HG02884 (cell line): ENCODE results near the gene SHKBP1.
"Not testable (repeated sequence)": the region's sequence is repeated elsewhere in the genome, so short reads cannot be mapped to it uniquely, and the experiment has no call there.

Experiments used
- ATAC-seq: cut with Tn5 transposase; IDR thresholded peaks from one replicate; pipeline ENCODE4 v1.9.1; 2021; ENCODE audit warnings: mild to moderate bottlenecking, moderate library complexity; ENCODE audit not compliant: unreplicated experiment

SHKBP1 gene

DNA sequence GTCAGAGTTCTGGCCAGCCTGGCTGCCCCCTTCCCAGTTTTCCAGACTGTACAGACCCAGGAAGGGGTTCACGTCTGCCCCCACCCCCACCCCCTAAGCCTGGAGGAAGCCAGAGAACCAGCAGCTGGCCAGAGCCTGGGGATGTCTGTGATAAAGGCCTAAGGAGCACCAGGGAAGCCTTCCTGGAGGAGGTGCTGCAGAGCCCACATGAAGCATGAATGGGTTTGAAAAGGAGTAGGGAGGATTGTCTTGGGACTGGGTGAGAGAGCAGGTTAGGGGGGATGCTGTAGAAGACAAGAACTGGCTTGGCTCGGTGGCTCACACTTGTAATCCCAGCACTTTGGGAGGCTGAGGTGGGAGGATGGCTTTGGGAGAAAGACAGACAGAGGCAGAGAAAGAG is 5.8 kb downstream of the SHKBP1 start:
- ATAC-seq = no peak

DNA sequence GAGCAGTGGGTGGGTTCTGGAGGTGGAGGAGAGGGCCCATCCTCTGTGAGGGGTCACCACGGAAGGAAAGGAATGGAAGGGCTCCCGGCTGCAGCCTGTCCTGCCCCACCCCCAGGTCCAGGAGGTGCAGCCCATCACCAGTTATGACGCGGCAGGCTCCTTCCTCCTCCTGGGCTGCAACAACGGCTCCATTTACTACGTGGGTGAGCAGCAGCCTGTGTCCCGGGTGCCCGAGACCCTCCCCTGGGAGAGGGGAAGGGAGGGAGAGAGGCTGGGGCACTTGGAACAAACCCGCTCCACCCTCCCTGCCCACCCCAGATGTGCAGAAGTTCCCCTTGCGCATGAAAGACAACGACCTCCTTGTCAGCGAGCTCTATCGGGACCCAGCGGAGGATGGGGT is 6.6 kb downstream of the SHKBP1 start:
- ATAC-seq = no peak

DNA sequence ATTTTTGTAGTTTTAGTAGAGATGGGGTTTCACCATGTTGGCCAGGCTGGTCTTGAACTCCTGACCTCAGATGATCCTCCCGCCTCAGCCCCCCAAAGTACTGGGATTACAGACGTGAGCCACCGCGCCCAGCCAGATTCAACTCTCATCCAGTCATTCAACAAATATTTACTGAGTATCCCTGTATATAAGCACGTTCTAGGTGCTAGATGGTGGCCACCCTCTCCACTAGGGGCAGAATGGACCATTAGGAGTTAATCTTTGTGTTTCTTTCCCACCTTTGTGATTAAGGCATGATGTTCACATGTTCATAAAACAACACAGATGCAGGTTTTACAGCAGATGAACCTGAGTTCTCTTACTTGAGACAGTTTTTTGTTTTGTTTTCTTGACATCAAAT is 7.3 kb downstream of the SHKBP1 start:
- ATAC-seq = no peak

DNA sequence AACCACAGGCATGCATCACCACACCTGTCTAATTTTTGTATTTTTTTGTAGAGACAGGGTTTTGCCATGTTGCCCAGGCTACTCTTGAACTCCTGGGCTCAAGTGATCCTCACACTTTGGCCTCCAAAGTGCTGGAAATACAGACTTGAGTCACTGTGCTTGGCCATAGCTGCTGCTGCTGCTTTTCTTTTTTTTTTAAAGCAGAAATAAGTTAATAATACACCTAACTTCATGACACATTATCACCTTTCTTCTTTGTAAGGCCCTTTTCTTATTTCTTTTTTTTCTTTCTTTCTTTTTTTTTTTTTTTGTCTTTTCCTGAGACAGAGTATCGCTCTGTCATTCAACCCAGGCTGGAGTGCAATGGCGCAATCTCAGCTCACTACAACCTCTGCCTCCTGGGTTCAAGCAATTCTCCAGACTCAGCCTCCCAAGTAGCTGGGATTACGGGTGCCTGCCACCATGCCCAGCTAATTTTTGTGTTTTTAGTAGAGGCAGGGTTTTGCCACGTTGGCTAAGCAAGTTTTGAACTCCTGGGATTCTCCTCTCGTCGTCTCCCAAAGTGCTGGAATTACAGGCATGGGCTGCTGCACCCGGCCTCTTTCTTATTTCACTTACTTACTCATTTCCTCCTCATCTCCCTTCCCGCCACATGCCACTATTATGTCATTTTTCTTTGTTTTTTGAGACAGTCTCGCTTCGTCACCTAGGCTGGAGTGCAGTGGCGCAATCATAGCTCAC is 8.7 kb downstream of the SHKBP1 start:
- no peak for ATAC-seq

DNA sequence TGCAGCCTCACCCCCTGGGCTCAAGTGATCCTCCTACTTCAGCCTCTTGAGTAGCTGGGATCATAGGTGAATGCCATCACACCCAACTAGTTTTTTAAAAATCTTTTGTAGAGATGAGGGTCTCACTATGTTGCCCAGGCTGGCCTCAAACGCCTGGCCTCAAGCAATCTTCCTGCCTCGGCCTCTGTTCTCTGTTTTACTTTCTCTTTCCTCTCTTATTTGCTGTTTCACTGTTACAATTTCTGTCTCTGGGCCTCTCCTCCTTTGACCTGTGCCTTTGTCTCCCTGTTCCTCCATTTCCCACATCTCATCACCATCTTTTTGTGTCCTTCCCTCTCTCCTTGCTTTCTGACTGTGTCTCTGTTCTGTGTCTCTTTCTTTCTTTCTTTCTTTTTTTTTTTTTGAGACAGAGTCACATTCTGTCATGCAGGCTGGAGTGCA is 9.3 kb downstream of the SHKBP1 start:
- ATAC-seq = no peak

DNA sequence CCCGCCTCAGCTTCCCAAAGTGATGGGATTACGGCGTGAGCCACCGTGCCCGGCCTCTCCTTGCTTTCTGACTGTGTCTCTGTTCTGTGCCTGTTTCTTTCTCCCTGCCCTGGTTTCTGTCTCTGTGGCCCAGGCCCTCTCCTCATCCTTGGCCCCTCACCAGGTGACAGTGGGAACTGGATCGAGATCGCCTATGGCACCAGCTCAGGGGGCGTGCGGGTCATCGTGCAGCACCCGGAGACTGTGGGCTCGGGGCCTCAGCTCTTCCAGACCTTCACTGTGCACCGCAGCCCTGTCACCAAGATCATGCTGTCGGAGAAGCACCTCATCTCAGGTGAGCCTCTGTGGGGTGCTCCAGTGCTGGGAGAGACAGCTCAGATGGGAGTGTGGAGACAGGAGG is 9.9 kb downstream of the SHKBP1 start:
- no peak for ATAC-seq

DNA sequence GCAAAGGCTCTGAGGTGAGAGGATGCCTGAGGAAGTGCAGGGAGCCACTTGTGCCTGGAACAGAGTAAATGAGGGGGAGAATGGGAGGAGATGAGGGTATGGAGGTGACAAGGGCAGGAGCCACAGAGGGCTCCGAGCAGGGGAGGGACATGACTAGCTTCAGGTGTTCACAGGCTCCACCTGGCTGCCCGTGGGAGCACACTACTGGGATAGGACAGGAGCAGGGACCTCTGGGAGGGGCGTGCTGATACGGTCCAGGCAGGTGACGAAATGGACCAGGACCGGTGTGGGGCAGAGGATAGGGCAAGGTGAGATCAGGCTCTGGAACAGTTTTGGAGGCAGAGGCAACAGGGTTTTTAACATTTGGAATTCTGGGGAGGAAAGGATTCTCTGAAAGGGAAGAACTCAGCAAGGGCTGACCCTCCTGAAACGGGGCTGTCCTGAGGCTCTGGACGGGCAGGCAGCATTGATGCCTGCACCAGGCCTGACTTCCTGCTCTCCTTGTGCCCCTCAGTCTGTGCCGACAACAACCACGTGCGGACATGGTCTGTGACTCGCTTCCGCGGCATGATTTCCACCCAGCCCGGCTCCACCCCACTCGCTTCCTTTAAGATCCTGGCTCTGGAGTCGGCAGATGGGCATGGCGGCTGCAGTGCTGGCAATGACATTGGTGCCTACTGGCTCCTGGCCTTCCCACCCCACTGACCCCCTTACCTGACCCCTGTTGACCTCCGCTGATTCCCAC is 11.6 kb downstream of the SHKBP1 start:
- no peak for ATAC-seq

DNA sequence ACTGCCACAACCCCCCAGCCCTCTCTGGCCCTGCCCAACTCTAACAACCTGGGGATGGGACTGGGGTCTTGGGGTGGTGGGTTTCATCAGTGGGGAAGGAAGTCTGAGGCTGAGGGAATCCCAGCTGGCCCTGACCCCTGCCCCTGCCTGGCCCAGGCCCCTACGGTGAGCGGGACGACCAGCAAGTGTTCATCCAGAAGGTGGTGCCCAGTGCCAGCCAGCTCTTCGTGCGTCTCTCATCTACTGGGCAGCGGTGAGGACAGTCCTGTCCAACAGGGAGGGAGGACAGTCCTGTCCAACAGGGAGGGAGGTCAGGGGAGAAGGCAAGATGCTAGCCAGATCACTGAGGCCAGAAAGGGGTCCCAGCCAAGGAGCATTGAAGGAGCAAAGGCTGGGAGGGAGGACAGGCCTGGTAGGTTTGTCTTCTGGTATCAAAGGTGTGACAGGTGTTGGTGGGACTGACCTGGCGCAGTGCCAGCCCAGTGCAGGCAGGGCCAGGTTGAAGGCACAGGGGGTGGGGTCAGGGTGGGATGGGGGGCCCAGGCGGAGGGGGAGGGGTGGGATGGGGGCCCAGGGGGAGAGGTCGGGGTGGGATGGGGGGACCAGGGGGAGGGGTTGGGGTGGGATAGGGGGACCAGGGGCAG is 12.4 kb downstream of the SHKBP1 start:
- ATAC-seq = no peak

DNA sequence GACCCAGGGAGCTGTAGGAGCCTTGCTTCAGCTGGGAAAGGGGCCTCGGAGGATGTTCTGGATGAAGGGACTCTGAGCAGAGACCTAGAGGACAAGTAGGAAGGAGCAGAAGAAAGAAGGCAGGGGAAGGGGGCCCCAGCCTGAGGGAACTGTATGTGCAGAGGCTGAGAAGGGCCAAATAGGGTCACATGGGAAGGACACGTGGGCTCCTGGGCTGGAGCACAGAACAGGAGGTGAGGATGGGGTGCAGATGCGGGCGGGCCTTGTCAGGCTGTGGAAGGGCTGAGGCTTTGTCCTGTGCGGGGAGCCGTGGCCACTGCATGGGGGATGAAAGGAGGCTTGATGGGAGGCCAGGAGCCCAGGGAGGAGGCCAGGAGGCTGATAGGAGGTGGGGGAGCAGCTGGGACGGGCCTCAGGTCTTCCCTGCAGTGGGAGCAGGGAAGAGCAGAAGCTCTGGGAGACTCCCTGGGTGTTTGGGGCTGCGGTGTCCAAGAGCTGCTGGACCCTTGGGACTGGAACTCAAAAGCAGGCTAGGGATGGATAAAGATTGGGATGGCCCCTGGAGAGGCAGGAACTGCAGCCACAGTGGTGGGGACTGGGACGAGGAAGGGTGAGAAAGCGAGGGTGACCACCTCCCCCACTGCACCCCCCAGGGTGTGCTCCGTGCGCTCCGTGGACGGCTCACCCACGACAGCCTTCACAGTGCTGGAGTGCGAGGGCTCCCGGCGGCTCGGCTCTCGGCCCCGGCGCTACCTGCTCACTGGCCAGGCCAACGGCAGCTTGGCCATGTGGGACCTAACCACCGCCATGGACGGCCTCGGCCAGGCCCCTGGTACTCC is 13.1 kb downstream of the SHKBP1 start:
- ATAC-seq = no peak

DNA sequence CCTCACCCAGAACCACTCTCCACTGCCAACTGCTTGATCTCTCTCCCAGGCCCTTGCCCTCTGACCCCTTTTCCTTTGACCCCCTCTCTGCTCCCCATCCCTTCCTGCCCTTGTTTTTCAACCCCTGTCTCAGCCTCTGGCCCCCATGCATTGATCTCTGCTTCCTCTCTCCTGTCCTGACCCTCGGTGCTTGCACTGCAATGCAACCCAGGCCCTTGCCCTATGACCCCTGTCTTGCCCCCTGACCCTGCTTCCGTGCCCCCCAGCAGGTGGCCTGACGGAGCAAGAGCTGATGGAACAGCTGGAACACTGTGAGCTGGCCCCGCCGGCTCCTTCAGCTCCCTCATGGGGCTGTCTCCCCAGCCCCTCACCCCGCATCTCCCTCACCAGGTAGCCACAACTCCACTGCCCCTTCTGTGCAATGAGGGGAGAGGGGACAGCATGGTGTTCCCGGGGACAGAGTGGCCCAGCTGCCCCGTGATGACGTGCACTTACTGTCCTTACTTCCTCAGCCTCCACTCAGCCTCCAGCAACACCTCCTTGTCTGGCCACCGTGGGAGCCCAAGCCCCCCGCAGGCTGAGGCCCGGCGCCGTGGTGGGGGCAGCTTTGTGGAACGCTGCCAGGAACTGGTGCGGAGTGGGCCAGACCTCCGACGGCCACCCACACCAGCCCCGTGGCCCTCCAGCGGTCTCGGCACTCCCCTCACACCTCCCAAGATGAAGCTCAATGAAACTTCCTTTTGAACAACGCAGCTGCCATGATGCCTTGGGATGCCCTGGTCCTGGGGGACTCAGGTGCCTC is 14.0 kb downstream of the SHKBP1 start:
- no peak for ATAC-seq

DNA sequence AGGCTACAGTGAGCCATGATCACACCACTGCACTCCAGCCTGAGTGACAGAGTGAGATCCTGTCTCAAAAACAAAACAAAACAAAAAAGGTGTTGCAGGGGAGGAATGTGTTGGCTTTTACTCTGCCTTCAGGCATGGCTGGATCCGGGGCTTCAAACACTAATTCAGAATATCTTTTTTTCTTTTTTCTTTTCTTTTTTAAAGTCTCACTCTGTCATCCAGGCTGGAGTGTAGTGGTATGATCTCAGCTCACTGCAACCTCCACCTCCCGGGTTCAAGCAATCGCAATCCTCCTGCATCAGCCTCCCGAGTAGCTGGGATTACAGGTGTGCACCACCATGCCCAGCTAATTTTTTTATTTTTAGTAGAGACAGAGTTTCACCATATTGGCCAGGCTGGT is 15.1 kb downstream of the SHKBP1 start:
- ATAC-seq = not testable (repeated sequence)

DNA sequence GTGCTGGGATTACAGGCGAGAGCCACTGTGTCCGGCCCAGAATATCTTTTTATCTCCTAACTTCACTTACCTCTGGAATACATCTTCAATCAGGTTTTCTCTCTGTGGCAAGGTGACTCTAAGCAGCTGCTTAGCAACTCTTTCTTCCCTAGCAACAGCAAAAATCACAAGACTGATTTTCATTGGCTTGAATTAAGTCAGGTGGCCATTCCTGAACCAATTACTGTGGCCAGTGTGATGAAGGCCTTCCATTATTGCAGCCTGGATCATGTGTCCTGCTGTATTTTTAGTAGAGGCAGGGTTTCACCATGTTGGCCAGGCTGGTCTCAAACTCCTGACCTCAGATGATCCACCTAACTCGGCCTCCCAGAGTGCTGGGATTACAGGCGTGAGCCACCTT is 15.5 kb downstream of the SHKBP1 start:
- ATAC-seq = no peak

DNA sequence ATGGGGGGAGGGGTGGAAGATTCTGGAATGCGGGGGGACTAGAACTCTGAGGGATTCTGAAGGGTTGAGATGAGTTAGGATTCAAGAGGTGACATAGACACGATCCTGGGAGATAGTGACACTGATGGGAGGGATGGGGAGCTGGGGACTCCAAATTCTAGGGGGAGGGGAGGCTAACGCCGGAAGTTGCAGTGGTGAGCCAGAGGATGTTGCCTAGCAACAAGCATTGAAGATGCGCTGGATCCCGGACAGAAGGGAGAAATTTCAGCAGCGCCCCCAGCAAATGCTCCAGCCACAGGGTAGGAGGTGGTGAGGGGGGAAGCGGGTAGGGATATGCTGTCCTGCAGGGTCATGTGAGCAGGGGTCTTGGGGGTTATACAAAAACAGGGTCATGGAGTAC is 17.6 kb downstream of the SHKBP1 start:
- no peak for ATAC-seq

DNA sequence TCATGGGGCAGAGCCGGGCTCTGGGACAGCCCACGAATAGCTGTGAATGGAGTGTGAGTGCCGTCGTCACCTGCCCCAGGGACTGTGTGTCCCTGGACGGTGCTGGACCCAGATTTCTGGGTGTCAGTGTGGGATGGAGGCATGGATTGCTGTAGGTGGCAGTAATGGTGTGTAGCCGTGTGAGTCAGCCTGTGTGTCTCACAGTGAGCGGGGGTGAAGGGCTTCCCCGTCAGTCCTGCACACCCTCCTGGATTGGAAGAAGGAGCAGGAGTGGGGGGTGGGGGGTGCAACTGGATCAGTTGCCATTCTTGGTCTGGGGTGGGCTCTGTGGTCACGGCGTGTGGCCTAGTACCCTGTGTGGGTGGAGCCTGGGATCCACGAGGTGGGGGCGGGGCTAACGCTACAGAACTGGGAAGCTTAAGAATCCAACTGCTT is 18.0 kb downstream of the SHKBP1 start:
- ATAC-seq = no peak

DNA sequence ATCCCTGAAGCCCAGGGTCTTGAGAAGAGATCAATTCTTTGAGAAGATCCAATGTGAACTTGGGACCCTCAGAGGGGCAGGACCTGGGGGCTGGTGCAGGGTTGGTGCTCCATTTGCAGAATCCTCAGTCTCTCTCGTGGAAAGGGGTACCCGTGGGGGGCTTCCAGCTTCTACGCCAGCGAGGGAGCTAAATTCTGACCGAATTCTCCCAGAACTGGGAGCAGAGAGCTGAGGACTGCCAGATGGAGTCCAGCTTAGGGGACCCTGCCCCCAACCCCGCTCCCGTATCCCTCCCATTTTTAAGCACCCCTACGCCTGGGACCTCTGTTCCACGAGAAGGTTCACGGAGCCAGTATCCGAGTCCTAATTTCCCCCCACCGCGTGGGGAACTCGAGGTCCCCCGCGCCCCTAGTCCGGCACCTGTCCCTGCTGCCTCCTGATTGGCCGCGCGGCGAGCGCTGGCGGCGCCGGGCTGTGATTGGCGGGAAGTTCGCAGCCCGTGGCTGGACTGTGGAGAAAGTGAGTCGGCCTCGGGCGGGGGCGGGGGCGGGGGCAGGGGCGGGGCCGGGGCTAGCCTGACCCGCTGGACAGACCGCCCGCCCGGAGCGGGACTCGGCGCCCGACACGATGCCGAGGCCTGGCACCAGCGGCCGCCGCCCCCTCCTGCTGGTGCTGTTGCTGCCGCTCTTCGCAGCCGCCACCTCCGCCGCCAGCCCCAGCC is 20.1 kb downstream of the SHKBP1 start:
- ATAC-seq = no peak

DNA sequence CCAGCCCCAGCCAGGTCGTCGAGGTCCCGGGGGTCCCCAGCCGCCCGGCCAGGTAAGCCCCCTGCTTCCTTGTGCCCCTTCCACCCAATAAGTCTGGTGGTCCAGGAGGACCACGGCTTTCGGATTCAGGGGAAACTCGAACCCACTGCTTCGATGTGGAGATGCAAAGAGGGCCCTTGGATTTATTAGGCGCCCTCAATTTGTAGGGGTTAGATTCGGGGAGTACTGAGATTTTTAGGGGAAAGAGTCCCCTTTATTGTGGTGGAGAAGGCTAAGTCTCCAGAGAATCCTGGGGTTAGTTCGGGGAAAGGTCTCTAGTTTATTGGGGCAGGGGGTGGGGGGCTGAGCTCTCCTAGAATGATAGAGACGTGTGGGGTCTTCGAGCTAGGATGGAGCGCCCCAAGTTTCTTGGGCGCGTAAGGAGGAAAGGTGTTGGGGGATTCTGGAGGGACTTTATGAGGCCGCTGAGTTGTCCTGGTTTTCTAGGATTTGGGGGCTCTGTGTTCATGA is 20.7 kb downstream of the SHKBP1 start:
- ATAC-seq = no peak

DNA sequence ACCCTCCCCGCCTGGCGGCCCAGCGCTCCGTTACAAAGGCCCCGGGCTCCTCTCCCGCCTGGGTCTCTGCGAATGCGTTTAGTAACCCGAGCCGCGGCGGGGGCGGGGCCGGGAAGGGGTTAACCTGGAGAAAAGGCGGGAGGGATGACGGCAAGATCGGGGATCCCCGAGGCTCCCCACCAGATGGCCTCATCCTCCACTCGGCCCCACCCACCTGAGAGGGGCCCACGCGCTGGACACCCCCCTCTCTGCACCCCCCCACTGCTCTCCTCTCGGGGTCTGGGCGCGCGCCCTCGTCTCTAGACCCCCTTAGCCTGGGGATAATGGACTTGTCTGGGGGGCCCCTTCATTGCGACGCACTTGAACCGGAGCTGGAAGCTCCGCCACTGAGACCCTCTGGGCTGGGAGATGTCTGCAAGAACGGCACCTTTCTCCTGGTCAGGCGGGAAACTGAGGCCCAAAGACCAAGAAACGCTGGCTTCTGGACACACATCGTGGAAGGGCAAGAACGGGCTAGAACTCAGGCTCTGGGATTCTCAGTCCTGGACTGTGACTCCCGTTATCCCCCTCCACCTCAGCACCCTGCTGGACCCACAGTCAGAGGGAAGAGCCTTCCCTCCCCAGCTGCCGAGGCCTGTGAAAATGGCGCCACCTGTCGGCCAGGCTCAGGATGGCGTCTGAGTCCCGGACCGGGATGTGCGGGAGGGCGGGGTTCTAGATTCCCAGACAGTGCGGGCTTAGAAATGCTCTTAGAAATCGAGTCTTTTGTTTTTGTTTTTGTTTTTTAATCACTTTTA is 21.6 kb downstream of the SHKBP1 start:
- no peak for ATAC-seq

DNA sequence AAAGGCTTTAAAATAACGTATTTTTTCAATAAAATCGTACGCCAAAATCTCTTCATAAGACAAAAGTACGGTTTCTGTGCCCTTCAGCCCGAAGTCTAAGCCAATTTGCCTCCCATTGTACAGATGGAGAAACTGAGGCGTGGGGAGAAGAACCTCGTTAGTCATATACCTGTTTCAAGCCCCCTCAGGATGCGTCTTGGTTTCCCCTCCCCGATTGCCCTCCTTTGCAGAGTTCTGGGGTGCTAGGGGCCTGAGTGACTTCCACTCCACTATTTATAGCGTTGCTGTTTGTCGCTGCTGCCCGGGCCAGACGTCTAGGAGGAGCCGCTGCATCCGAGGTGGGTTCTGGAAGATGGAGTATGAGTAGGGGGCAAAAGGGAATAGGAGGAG is 22.2 kb downstream of the SHKBP1 start:
- ATAC-seq = no peak
